ENCODE data around the gene CXCR4. TPM values are rescaled to one million over a fixed set of nuclear protein-coding genes. Genes with fewer than 3 reads are reported as not detected.

The CXCR4 gene
- total RNA-seq, 1 donor from 2014 or later = 0.88 TPM

GRCh38 chr2:136067459-136067858 is 50.5 kb downstream of the CXCR4 start:
- Histone ChIP-seq H3K36me3 (ENCODE audit: control insufficient read depth, insufficient read depth, low read length) (no peaks in the 10 kb centered on the region), H3K27me3 (ENCODE audit: control insufficient read depth, insufficient read depth, low read length) (no peaks in the 10 kb centered on the region), H3K4me3 (ENCODE audit: low read depth, low read length) (no peak overlapping the region)
- TF ChIP-seq CTCF (IDR thresholded peaks at IDR 0.05; ENCODE audit: insufficient read depth, low read length, poor library complexity, severe bottlenecking) = no peak
- DNase-seq (ENCODE audit: low read depth) = no peak

- TF ChIP-seq CTCF (IDR thresholded peaks at IDR 0.05; ENCODE audit: insufficient read depth, low read length, poor library complexity, severe bottlenecking) = no peak
- DNase-seq (ENCODE audit: low read depth) = no peak
- no peak overlapping the region for H3K4me3 ChIP-seq (ENCODE audit: low read depth, low read length)
- H3K36me3 ChIP-seq (ENCODE audit: control insufficient read depth, insufficient read depth, low read length) = no peaks in the 10 kb centered on the region
- H3K27me3 ChIP-seq (ENCODE audit: control insufficient read depth, insufficient read depth, low read length) = no peaks in the 10 kb centered on the region
These were observed 52.0 kb downstream of the CXCR4 start for GRCh38 chr2:136065907-136066306.

GRCh38 chr2:136065384-136065783 is 52.6 kb downstream of the CXCR4 start:
- H3K36me3 ChIP-seq (ENCODE audit: control insufficient read depth, insufficient read depth, low read length) = no peaks in the 10 kb centered on the region
- H3K27me3 ChIP-seq (ENCODE audit: control insufficient read depth, insufficient read depth, low read length) = no peaks in the 10 kb centered on the region
- no peak for DNase-seq (ENCODE audit: low read depth)
- TF ChIP-seq CTCF (IDR thresholded peaks at IDR 0.05; ENCODE audit: insufficient read depth, low read length, poor library complexity, severe bottlenecking) = no peak
- no peak overlapping the region for H3K4me3 ChIP-seq (ENCODE audit: low read depth, low read length)

Other genes starting within 250 kb of the CXCR4 start
- 9.4 and 11.1 TPM in 2 replicates for gene MCM6, start 241.7 kb downstream of the CXCR4 start, total RNA-seq
- 69.4 and 69.7 TPM in 2 replicates for gene DARS1, start 132.5 kb downstream of the CXCR4 start, total RNA-seq